ENCODE results near the gene ADCY1.

Gene ADCY1

GRCh38 chr7:45654341-45654740 is 80.2 kb downstream of the ADCY1 start:
- DNase-seq: no peak

- DNase-seq: no peak
These were observed 81.4 kb downstream of the ADCY1 start for GRCh38 chr7:45655539-45655938.

GRCh38 chr7:45656431-45656830 is 82.3 kb downstream of the ADCY1 start:
- no peak for DNase-seq

GRCh38 chr7:45657136-45657889 is 83.1 kb downstream of the ADCY1 start:
- no peak for DNase-seq

- DNase-seq: no peak
These were observed 83.9 kb downstream of the ADCY1 start for GRCh38 chr7:45657890-45658715.

GRCh38 chr7:45658716-45659495 is 84.7 kb downstream of the ADCY1 start:
- DNase-seq: no peak

- no peak for DNase-seq
These were observed 85.5 kb downstream of the ADCY1 start for GRCh38 chr7:45659496-45660139.

- DNase-seq: no peak
These were observed 86.2 kb downstream of the ADCY1 start for GRCh38 chr7:45660201-45660900.

- no peak for DNase-seq
These were observed 86.7 kb downstream of the ADCY1 start for GRCh38 chr7:45660901-45661211.

GRCh38 chr7:45661302-45661995 is 87.3 kb downstream of the ADCY1 start:
- DNase-seq: no peak

GRCh38 chr7:45662018-45662417 is 87.8 kb downstream of the ADCY1 start:
- no peak for DNase-seq

- DNase-seq: no peak
These were observed 88.5 kb downstream of the ADCY1 start for GRCh38 chr7:45662540-45663166.

GRCh38 chr7:45663167-45663921 is 89.2 kb downstream of the ADCY1 start:
- DNase-seq: peak; percentile 12 to 13

- DNase-seq: no peak
These were observed 89.9 kb downstream of the ADCY1 start for GRCh38 chr7:45663965-45664633.

- DNase-seq: no peak
These were observed 91.0 kb downstream of the ADCY1 start for GRCh38 chr7:45665172-45665571.

- DNase-seq: no peak
These were observed 96.1 kb downstream of the ADCY1 start for GRCh38 chr7:45670227-45670626.

- no peak for DNase-seq
These were observed 96.5 kb downstream of the ADCY1 start for GRCh38 chr7:45670717-45671116.

GRCh38 chr7:45677311-45677900 is 103.2 kb downstream of the ADCY1 start:
- no peak for DNase-seq

- no peak for DNase-seq
These were observed 105.3 kb downstream of the ADCY1 start for GRCh38 chr7:45679516-45679915.

- DNase-seq: no peak
These were observed 106.6 kb downstream of the ADCY1 start for GRCh38 chr7:45680776-45681175.

Data from Kasumi-1 (cell line).